GM21737 (cell line): ENCODE measurements around the gene MOB3B.

Source experiments
- ATAC-seq: cut with Tn5 transposase; IDR thresholded peaks from one replicate; pipeline ENCODE4 v1.9.1; 2021; ENCODE audit warnings: mild to moderate bottlenecking, moderate library complexity; ENCODE audit not compliant: unreplicated experiment

MOB3B gene

GRCh38 chr9:27297050-27297449 is 232.6 kb downstream of the MOB3B start, which contains the start of gene EQTN:
EQTN (minus strand) TSS chr9:27297150; CDS start chr9:27297055, 95 bp downstream.
- ATAC-seq, result no peak

- ATAC-seq, result no peak
Observed at GRCh38 chr9:27293996-27294395, 235.6 kb downstream of the MOB3B start.

GRCh38 chr9:27292659-27293405 is 236.8 kb downstream of the MOB3B start:
- no peak for ATAC-seq

GRCh38 chr9:27291292-27291691 is 238.3 kb downstream of the MOB3B start:
- no peak for ATAC-seq

- ATAC-seq, result no peak
Observed at GRCh38 chr9:27282269-27282668, 247.3 kb downstream of the MOB3B start.

GRCh38 chr9:27280860-27281259 is 248.8 kb downstream of the MOB3B start:
- no peak for ATAC-seq

GRCh38 chr9:27280249-27280648 is 249.4 kb downstream of the MOB3B start:
- ATAC-seq, result no peak

- no peak for ATAC-seq
Observed at GRCh38 chr9:27279611-27280010, 250.0 kb downstream of the MOB3B start.

GRCh38 chr9:27278374-27278773 is 251.2 kb downstream of the MOB3B start:
- ATAC-seq, result no peak

- no peak for ATAC-seq
Observed at GRCh38 chr9:27276193-27277030, 253.2 kb downstream of the MOB3B start.
